ENCODE results near the gene CFAP74.

The CFAP74 gene

GRCh38 chr1:2042830-2043773 lies 39.5 kb upstream of the CFAP74 start:
- no peak for DNase-seq (ENCODE audit: low spot score)

DNA sequence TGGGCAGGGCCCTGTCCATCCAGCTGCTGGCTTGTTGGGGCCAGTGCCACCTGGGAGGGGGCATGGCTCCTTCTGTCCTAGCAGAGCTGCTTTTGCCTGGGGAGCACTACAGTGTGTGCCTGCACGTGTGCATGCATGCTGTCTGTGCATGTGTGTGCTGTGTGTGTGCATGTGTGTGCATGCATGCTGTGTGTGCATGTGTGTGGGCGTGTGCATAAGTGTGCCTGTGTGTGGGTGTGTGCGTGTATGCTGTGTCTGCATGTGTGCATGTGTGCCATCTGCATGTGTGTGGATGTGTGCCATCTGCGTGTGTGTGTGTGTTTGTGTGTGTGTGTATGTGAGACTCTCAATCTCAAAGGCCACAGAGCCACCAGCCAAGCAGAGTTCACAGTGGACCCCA lies 38.3 kb upstream of the CFAP74 start:
- no peak for DNase-seq (ENCODE audit: low spot score)

- DNase-seq (ENCODE audit: low spot score): no peak
Observed at GRCh38 chr1:2041305-2041704, 37.7 kb upstream of the CFAP74 start.

DNA sequence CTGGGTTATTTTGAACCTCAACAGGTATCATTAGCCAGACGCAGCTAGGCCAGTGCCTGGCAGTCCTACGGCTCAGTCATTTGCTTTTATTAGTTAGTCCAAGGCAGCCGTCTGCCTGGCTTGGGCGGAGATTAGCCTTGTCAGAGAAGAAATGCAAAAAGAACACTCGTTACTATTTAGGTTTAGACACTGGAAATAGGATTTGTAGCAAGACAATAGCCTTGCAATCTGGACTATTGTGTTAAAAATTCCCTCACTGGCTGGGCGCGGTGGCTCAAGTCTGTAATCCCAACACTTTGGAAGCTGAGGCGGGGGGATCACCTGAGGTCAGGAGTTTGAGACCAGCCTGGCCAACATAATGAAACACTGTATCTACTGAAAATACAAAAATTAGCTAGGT lies 35.7 kb upstream of the CFAP74 start:
- no peak for DNase-seq (ENCODE audit: low spot score)

DNA sequence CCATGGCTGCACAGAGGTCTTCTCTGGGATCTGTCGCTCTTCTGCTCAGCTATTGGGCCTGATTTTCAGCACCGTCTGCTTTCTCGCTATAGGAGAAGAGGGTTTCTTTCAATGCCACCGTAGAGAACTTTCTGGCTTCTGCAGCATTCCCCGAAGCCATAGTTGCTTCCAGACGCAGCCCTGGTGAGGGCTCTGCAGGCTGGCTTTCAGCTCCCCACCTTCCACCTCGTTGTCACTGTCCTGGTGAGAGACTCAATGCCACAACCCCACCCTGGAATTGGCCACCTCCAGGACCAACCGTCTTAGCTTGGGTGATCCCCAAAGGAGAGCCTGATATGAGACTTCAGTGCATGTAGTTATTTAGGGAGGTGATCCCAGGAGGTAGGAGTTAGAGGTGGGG lies 34.6 kb upstream of the CFAP74 start:
- no peak for DNase-seq (ENCODE audit: low spot score)

DNA sequence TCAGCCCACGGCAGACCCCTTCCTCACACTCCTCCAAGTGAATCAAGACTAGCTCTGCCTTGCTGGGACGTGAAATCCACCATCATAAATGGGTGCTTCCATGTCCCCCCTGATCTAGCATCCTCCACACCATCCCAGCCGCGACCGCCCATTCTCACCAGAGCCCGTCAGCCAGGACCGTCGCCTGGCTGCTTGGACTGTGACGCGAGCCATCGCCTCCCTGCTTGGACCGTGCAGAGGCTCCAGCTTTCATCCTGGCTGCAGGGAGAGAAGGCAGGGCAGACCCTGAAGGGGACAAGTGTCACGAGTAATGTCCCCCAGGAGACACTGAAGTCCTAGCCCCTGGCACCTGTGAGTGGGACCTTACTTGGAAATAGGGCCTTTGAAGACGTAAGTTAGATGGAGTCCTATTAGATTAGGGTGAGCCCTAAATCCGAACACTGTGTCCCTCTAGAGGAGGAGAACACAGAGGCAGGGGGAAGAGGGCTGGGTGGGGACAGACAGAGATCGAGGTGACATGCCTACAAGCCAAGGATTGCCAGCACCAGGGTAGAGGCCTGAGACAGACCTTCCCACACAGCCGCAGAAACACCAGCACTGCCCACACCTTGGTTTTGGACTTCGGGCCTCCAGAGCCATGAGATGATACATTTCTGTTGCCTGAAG lies 33.9 kb upstream of the CFAP74 start:
- no peak for DNase-seq (ENCODE audit: low spot score)

GRCh38 chr1:2036287-2036686 lies 32.7 kb upstream of the CFAP74 start:
- no peak for DNase-seq (ENCODE audit: low spot score)

GRCh38 chr1:2033165-2033564 lies 29.6 kb upstream of the CFAP74 start:
- no peak for DNase-seq (ENCODE audit: low spot score)

DNA sequence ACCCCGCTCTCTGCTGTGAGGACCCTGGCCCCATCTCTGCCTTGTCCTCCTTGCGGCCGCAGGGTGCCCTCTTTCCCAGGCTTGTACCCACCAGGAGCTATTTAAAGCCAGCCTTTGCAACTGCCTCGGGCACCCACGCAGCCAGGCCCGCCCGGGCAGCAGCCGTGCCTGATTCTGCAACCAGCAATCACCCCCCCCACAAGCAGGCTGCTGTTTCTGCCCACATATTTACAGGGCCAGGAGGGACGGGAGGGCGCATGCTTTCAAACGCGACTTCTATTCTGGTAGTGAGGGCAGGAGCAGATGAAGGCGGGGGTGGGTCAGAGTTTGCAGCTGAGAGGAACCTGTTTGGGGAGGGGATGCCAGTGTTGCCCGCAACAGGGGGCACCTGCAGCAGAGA lies 29.2 kb upstream of the CFAP74 start:
- DNase-seq (ENCODE audit: low spot score): no peak

DNA sequence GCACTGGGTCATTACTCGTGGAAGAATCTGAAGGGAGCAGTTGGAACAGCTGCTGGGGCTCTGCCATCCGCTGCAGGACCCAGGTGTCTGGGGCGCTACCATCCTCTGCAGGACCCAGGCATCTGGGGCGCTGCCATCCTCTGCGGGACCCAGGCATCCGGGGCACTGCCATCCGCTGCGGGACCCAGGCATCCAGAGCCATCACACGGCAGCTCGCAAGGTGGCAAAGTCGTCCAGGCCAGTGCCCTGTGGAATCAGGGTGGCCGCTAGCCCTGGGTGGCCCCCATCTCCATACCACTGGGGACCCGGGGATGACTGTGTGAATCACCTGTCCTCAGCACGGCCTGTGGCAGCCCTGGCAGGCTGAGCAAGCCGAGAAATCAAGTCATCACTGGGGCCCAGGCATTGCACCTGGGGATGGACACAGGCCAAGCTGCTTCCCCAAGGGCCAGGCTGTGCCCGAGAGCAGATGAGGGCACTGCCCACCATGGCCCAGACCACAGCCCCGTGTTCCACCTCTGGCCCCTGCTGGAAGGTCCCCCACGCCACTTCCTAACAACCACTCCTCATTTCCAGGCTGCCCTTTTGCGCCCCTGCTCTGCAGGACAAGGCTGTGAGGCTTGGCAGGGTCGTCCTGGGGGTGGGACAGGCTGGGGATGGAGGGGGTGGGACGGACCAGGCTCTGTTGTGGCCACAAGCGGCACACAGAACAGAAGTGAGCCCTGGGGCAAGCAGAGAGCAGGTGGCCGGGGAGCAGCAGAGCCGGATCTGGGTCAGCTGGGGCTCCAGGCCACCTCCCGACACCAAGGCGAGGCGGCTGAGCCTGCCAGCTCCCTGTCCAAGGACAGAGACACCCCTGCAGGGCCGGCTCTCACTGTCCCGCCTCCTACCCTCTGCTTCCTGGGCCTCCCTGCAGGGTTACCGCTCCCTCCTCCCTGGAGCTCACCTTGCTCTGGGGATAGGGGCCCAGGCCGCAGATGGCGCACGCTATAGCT lies 28.3 kb upstream of the CFAP74 start:
- DNase-seq (ENCODE audit: low spot score): no peak

- no peak for DNase-seq (ENCODE audit: low spot score)
Observed at GRCh38 chr1:2030076-2030871, 26.7 kb upstream of the CFAP74 start.

- DNase-seq (ENCODE audit: low spot score): no peak
Observed at GRCh38 chr1:2029561-2029960, 26.0 kb upstream of the CFAP74 start.

DNA sequence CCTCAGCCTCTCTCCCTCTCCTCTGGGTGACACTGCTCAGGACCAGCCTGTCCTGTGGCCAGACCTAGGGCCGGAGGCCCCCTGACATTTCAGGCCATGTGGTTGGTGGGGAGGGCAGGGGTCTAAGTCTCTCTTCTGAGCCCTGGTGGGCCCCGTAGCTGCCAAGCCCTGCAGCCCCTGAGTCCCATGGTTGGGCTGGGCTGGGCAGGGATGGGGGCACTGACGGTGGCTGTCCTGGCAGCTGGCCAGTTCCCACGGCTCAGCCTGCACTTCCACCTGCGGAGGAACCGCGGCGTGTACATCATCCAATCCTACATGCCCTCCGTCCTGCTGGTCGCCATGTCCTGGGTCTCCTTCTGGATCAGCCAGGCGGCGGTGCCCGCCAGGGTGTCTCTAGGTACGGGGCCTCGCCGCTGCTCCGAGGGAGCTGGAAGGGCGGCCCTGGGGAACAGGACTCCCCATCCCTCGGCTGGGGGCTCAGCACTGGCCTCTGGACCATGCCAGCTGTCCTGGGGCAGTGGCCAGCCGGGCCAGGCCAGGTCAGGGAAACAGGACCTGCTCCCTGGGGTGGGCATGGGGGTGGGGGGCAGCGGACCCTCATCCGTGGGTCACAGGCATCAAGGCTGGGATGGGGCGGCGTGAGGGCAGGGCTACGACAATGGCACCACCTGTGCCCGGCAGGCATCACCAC lies 25.4 kb upstream of the CFAP74 start:
- DNase-seq (ENCODE audit: low spot score): no peak

- DNase-seq (ENCODE audit: low spot score): no peak
Observed at GRCh38 chr1:2027961-2028583, 24.5 kb upstream of the CFAP74 start.

- DNase-seq (ENCODE audit: low spot score): no peak
Observed at GRCh38 chr1:2025491-2025981, 21.9 kb upstream of the CFAP74 start.

GRCh38 chr1:2024887-2025286 lies 21.3 kb upstream of the CFAP74 start:
- no peak for DNase-seq (ENCODE audit: low spot score)

- DNase-seq (ENCODE audit: low spot score): no peak
Observed at GRCh38 chr1:2024451-2024850, 20.9 kb upstream of the CFAP74 start.

DNA sequence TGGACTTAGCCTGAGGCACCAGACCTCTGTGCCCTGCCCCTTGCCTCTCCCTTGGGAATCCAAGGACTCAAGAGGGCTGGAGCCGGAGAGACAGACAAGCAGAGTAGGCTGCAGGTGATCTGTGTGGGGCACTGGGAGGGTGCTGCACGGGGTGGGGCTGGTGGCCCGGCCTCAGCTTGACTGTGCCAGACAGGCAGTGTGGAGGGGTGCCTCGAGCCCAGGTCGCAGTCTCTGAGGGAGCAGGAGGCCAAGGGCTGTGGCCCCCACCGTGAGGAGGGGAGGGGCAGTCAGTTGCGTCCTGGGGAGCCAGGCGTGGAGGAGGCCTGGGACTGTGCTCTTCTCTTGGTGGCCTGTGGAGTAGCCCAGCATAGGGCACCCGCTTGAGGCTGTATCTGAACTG lies 19.6 kb upstream of the CFAP74 start:
- DNase-seq (ENCODE audit: low spot score): no peak

DNA sequence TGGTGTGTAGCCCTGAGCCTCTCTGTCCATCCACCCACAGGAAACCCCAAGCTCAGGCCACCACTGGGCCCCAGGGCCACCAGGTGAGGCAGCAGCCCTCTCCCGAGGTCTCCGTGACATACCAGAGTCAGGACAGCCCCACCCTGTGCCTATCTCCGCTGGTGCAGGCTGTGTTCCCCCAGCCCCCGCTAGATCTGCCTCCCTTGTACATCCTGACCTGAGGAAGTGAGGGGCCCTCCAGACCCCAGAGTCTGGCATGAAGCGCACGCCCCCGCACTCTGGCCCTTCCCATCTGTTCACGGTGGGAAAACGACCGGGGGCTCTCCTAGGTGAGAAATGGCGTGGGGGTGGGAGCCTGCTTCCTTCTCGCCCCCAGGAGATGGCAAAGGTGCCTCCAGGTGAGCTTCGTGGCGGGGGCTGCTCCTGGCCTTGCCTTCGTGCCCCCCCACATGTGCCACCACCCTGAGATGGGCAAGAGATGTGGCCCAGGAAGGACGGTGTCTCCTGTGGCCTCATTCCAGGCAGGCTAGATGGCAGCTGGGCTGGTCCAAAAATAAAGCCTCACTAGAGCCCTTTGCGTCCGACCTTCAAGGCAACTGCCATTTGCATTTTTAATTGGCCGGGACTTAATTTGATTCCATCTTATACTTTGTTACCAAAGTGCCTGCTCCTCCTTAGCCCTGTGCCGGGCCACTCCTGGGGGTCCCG lies 18.6 kb upstream of the CFAP74 start:
- DNase-seq (ENCODE audit: low spot score): no peak

DNA sequence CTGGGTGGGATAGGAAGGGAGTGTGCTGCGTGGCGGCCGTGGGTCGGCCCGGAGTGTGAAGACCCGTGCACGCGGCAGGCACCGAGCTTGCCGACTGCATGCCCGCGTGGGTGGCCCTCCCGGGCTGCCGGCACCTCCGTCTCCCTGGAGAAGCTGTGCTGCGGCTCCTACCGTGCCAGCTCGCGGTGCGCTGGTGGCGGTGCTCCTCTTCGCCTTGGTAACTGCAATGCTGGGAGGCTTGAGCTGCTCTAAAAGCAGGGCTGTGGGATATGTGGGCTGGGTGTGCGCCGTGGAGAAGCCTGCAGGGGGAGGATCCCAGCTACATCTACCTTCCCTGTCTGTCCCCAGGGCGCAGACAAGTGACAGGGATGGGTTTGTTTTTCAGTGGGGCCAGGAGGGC lies 18.0 kb upstream of the CFAP74 start:
- DNase-seq (ENCODE audit: low spot score): no peak

Data from D341Med (cell line).